ENCODE data around the gene NTHL1. TPM values are rescaled to one million over a fixed set of nuclear protein-coding genes. Genes with fewer than 3 reads are reported as not detected.

NTHL1 gene
- total RNA-seq, 1 donor from 2014 or later, result 28.5 TPM

DNA sequence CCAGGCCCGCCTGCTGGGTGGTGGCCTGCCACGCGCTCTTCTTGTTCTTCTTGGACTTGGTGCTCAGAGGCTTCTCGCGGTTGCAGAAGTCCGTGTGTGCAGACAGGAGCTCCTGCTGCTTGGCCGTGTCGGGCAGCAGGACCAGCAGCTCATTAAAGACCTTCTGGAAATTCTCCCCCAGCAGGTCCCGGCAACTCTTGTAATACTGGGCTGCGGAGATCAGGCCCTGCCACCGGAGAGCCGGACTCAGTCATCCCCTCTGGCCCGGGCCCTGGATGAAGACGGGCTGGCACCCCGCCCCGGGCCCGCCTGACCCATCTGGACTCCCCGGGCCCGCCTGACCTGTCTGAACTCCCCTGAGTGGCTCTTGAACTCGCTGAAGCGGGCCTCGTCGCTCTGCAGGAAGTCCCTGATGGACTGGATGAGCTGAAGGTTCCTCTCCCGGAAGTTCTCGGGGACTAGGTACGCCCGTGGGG is 49.2 kb downstream of the NTHL1 start:
- TF ChIP-seq POLR2AphosphoS5 (IDR thresholded peaks at IDR 0.05; ENCODE audit: insufficient read depth in 1 of 2, low read depth in 1 of 2), result no peak
- TF ChIP-seq CTCF (IDR thresholded peaks at IDR 0.05), result no peak
- no peaks in the 10 kb centered on the region for H3K9me3 ChIP-seq
- H3K36me3 ChIP-seq, result peaks cover 0 to 56% of the 10 kb centered on the region in 2 donors
- H3K4me1 ChIP-seq, result peaks cover 1% of the 10 kb centered on the region
- no peak overlapping the region for H3K4me3 ChIP-seq
- no peak for DNase-seq (ENCODE audit: extremely low spot score in 2 of 2)
- no peaks in the 10 kb centered on the region for H3K27me3 ChIP-seq
- intact Hi-C loops (cut with DNase I), result no loop called here
- H3K27ac ChIP-seq, result no peak overlapping the region

GRCh38 chr16:1997494-1998359 is 49.9 kb downstream of the NTHL1 start:
- intact Hi-C loops (cut with DNase I), result no loop called here
- Histone ChIP-seq H3K27ac (no peak overlapping the region), H3K36me3 (peaks cover 0 to 50% of the 10 kb centered on the region in 2 donors)

DNA sequence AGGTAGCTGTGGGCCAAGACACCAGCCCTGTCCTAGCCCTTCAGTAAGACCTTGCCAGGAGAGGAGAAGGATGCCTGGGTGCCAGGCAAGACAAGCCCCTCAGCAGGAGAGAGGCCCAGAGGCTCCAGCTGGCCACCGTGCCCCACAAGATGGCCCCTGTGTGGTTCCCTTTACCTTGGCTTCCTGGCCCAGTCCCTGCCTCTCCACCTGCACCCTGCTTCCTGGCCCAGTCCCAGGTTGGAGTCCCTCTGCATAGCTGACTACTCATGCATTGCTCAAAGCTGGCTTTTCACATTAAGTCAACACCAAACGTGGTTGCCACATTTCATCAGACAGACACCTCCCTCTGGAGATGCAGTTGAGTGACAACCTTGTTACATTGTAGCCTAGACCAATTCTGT is 53.9 kb downstream of the NTHL1 start:
- H3K27me3 ChIP-seq, result peaks cover 9% of the 10 kb centered on the region

More at GRCh38 chr16:1997494-1998359, 49.9 kb downstream of the NTHL1 start:
- Histone ChIP-seq H3K9me3 (no peaks in the 10 kb centered on the region), H3K4me3 (no peak overlapping the region), H3K27me3 (no peaks in the 10 kb centered on the region), H3K4me1 (no peaks in the 10 kb centered on the region)
- DNase-seq (ENCODE audit: extremely low spot score in 2 of 2), result no peak
- peak in 1 of 2 donors; percentile 33 for TF ChIP-seq POLR2AphosphoS5 (IDR thresholded peaks at IDR 0.05; ENCODE audit: insufficient read depth in 1 of 2, low read depth in 1 of 2)
- no peak for TF ChIP-seq POLR2A (IDR thresholded peaks at IDR 0.05)
- TF ChIP-seq CTCF (IDR thresholded peaks at IDR 0.05), result no peak

DNA sequence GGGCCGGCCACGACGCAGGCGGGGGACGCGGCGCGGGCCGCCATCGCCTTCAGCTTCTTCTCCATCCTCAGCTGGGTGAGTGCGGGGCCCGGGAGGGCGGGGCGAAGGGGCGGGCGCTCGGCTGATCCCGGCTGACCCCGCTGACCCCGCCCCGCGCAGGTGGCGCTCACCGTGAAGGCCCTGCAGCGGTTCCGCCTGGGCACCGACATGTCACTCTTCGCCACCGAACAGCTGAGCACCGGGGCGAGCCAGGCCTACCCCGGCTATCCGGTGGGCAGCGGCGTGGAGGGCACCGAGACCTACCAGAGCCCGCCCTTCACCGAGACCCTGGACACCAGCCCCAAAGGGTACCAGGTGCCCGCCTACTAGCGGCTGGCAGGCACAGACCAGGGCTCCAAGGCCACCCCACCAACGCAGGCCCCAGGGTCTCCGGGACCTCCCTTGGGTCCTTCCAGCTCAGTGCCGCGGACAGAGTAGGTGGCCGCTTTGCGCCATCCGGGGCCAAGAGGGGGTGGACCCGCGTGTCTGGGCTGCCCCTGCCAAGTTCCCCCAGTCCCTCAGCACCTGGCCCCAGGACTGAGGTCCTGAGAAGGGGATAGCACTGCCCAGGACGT is 54.8 kb downstream of the NTHL1 start:
- H3K27me3 ChIP-seq, result peaks cover 9% of the 10 kb centered on the region
- TF ChIP-seq CTCF (IDR thresholded peaks at IDR 0.05), result no peak
- TF ChIP-seq POLR2A (IDR thresholded peaks at IDR 0.05), result no peak
- no peak for TF ChIP-seq POLR2AphosphoS5 (IDR thresholded peaks at IDR 0.05; ENCODE audit: insufficient read depth in 1 of 2, low read depth in 1 of 2)
- H3K27ac ChIP-seq, result no peak overlapping the region
- H3K9me3 ChIP-seq, result no peaks in the 10 kb centered on the region
- peaks cover 24% of the 10 kb centered on the region for H3K4me1 ChIP-seq
- DNase-seq (ENCODE audit: extremely low spot score in 2 of 2), result no peak
- H3K36me3 ChIP-seq, result peaks cover 0 to 2% of the 10 kb centered on the region in 2 donors
- H3K4me3 ChIP-seq, result peak overlapping the region in 1 of 2 donors; percentile 29
- intact Hi-C loops (cut with DNase I), result no loop called here

More for the DNA sequence above, 53.9 kb downstream of the NTHL1 start:
- intact Hi-C loops (cut with DNase I), result no loop called here
- no peak overlapping the region for H3K4me3 ChIP-seq
- H3K9me3 ChIP-seq, result no peaks in the 10 kb centered on the region
- H3K27ac ChIP-seq, result no peak overlapping the region
- no peak for DNase-seq (ENCODE audit: extremely low spot score in 2 of 2)
- peaks cover 0 to 12% of the 10 kb centered on the region in 2 donors for H3K36me3 ChIP-seq
- H3K4me1 ChIP-seq, result peaks cover 24% of the 10 kb centered on the region
- no peak for TF ChIP-seq POLR2AphosphoS5 (IDR thresholded peaks at IDR 0.05; ENCODE audit: insufficient read depth in 1 of 2, low read depth in 1 of 2)
- TF ChIP-seq POLR2A (IDR thresholded peaks at IDR 0.05), result no peak
- no peak for TF ChIP-seq CTCF (IDR thresholded peaks at IDR 0.05)

Data from vagina (tissue), 2 donors.